HEK293T (cell line): Measurements from ENCODE around the gene ITGB2.

Experiments used
- ARNT ChIP-seq: fragments of 450-650 bp; IDR thresholded peaks from 2 replicates; pipeline ENCODE4 v1.6.1; 2017; ENCODE audit warnings: mild to moderate bottlenecking
- BHLHE40 ChIP-seq: fragments of 450-650 bp; IDR thresholded peaks from 2 replicates; pipeline ENCODE4 v1.6.1; 2016; ENCODE audit warnings: mild to moderate bottlenecking, moderate library complexity, borderline replicate concordance
- ELF4 ChIP-seq: fragments of 450-650 bp; IDR thresholded peaks from 2 replicates; pipeline ENCODE4 v1.6.1; 2017; ENCODE audit warnings: antibody characterized with exemption
- L3MBTL2 ChIP-seq: fragments of 450-650 bp; conservative IDR thresholded peaks from 2 replicates; pipeline ENCODE4 v1.6.1; 2016; ENCODE audit warnings: mild to moderate bottlenecking

GRCh38 chr21:44957901-44958451 lies 37.3 kb upstream of the ITGB2 start:
- no peak for TF ChIP-seq ELF4
- TF ChIP-seq ARNT, result no peak
- TF ChIP-seq L3MBTL2, result no peak
- TF ChIP-seq BHLHE40, result no peak
